HCT116 (cell line): ENCODE measurements around the gene CYB5B. TPM values are rescaled to one million over a fixed set of nuclear protein-coding genes. Genes with fewer than 3 reads are reported as not detected.
A peak's percentile ranks its signal among the peaks of the same experiment; 100 is the strongest.

Experiments
- ATAC-seq: fragments of 200-7000 bp; cut with Tn5 transposase; 2 replicates; pipeline ENCODE4 v1.9.1; 2020; ENCODE audit warnings: mild to moderate bottlenecking, moderate library complexity
- BruUV-seq: library from RNA; stranded (reverse); fragments of 400-500 nt; replicated peaks from 2 replicates; lab custom pipeline; 2021; lab: Mats Ljungman, UMichigan
- CTCF ChIA-PET: fragments of 300-600 bp; sonication (Branson Sonifier 250); formaldehyde crosslinking; loops from one replicate; lab custom pipeline; 2021; ENCODE audit warnings: antibody characterized with exemption; lab: Charles Lee
- POLR2A ChIA-PET: fragments of 300-600, 350-600 bp; sonication (Branson Sonifier 250); formaldehyde crosslinking; loops from one replicate; lab custom pipeline; 2021; ENCODE audit warnings: antibody characterized with exemption; lab: Charles Lee
- RAD21 ChIA-PET, 2 experiments: fragments of 300-600 bp; sonication (Branson Sonifier 250); formaldehyde crosslinking; loops; one replicate each; lab custom pipeline; 2023; ENCODE audit warnings: low total read pairs in 2 of 2; ENCODE audit not compliant: uncharacterized antibody in 2 of 2, unreplicated experiment in 2 of 2, low non-redundant PET in 1 of 2; lab: Charles Lee
- DNase-seq: peaks from one replicate; pipeline ENCODE4 v3.0.0-alpha.2; 2010; ENCODE audit warnings: low read depth, low spot score
- H2AFZ ChIP-seq: fragments of 200-600 bp; shearing (Covaris generic), sonication (generic); 2 replicates; pipeline ENCODE4 v1.6.1; 2017; ENCODE audit warnings: low read depth, mixed run types, mixed read lengths, antibody characterized with exemption, low read length; ENCODE audit not compliant: poor library complexity, severe bottlenecking
- H3K27ac ChIP-seq: 2 replicates; pipeline ENCODE4 v1.5.1; 2012; ENCODE audit warnings: low read depth, low read length
- H3K27me3 ChIP-seq: fragments of 200-600 bp; sonication (generic); 2 replicates; pipeline ENCODE4 v1.6.1; 2016; ENCODE audit warnings: mixed run types, low read length, mixed read lengths; ENCODE audit not compliant: insufficient read depth
- H3K36me3 ChIP-seq, 2 experiments: fragments of 200-500 bp in 1 of 2; fragments of 200-600 bp in 1 of 2; sonication (Bioruptor generic) in 1 of 2; sonication (generic) in 1 of 2; 2 replicates each; pipeline versions ENCODE4 v1.5.1 to v1.6.1; 2014 to 2016; ENCODE audit warnings: low read length in 2 of 2, inconsistent platforms in 1 of 2, mixed read lengths in 1 of 2, mixed run types in 1 of 2; ENCODE audit not compliant: insufficient read depth in 2 of 2, control insufficient read depth in 1 of 2
- H3K4me1 ChIP-seq, 2 experiments: fragments of 200-600 bp in 1 of 2; sonication (generic) in 1 of 2; 2 replicates each; pipeline versions ENCODE4 v1.5.1 to v1.6.1; 2012 to 2017; ENCODE audit warnings: low read length in 2 of 2, inconsistent platforms in 1 of 2, mild to moderate bottlenecking in 1 of 2, mixed read lengths in 1 of 2, mixed run types in 1 of 2, moderate library complexity in 1 of 2; ENCODE audit not compliant: insufficient read depth in 2 of 2, control insufficient read depth in 1 of 2
- H3K4me2 ChIP-seq: fragments of 200-600 bp; sonication (generic); 2 replicates; pipeline ENCODE4 v1.6.1; 2017; ENCODE audit warnings: mixed run types, low read length, mixed read lengths
- H3K4me3 ChIP-seq, 2 experiments: fragments of 200-600 bp in 1 of 2; sonication (generic) in 1 of 2; replicated peaks in 1 of 2; 2 replicates each; pipeline ENCODE4 v1.5.1; 2011 to 2016; ENCODE audit warnings: low read length in 2 of 2, control low read depth in 1 of 2, low read depth in 1 of 2, mild to moderate bottlenecking in 1 of 2, mixed read lengths in 1 of 2, mixed run types in 1 of 2
- H3K79me2 ChIP-seq: fragments of 200-600 bp; sonication (generic); 2 replicates; pipeline ENCODE4 v1.6.1; 2017; ENCODE audit warnings: mild to moderate bottlenecking, mixed run types, low read length, moderate library complexity, mixed read lengths; ENCODE audit not compliant: insufficient read depth
- H3K9ac ChIP-seq: fragments of 200-600 bp; sonication (generic); 2 replicates; pipeline ENCODE4 v1.6.1; 2016; ENCODE audit warnings: low read length, mixed read lengths
- H3K9me2 ChIP-seq: fragments of 200-600 bp; sonication (generic), shearing (Covaris generic); 2 replicates; pipeline ENCODE4 v1.6.1; 2017; ENCODE audit warnings: mixed run types, mild to moderate bottlenecking, moderate library complexity; ENCODE audit not compliant: insufficient read depth
- H3K9me3 ChIP-seq, 2 experiments: fragments of 200-500 bp in 1 of 2; fragments of 200-600 bp in 1 of 2; sonication (Bioruptor generic) in 1 of 2; sonication (generic) in 1 of 2; 2 replicates each; pipeline ENCODE4 v1.6.1; 2014 to 2017; ENCODE audit warnings: low read length in 2 of 2, mixed read lengths in 2 of 2, inconsistent platforms in 1 of 2, low read depth in 1 of 2, mild to moderate bottlenecking in 1 of 2, mixed run types in 1 of 2, moderate library complexity in 1 of 2; ENCODE audit not compliant: control insufficient read depth in 1 of 2, insufficient read depth in 1 of 2
- H4K20me1 ChIP-seq: fragments of 200-600 bp; sonication (generic), shearing (Covaris generic); 2 replicates; pipeline ENCODE4 v1.6.1; 2017; ENCODE audit warnings: mixed run types, mild to moderate bottlenecking, moderate library complexity; ENCODE audit not compliant: insufficient read depth
- ATF3 ChIP-seq: IDR thresholded peaks from 2 replicates; pipeline ENCODE4 v1.6.1; 2012
- CEBPB ChIP-seq: IDR thresholded peaks from 2 replicates; pipeline ENCODE4 v1.6.1; 2012; ENCODE audit warnings: low read depth
- CTCF ChIP-seq, 3 experiments: fragments of 200-600 bp in 1 of 3; sonication (generic) in 1 of 3; IDR thresholded peaks in 2 of 3; conservative IDR thresholded peaks in 1 of 3; 2 replicates each; pipeline ENCODE4 v1.5.1; 2012 to 2017; ENCODE audit warnings: low read depth in 2 of 3, low read length in 2 of 3, antibody characterized with exemption in 1 of 3, borderline replicate concordance in 1 of 3, control low read depth in 1 of 3, mild to moderate bottlenecking in 1 of 3, mixed read lengths in 1 of 3, mixed run types in 1 of 3, moderate library complexity in 1 of 3; ENCODE audit not compliant: insufficient read depth in 1 of 3
- EGR1 ChIP-seq: IDR thresholded peaks from 2 replicates; pipeline ENCODE4 v1.6.1; 2012; ENCODE audit warnings: low read depth
- ELF1 ChIP-seq: IDR thresholded peaks from 2 replicates; pipeline ENCODE4 v1.6.1; 2012; ENCODE audit warnings: low read depth, borderline replicate concordance
- EZH2 ChIP-seq: fragments of 200-600 bp; sonication (generic); IDR thresholded peaks from 2 replicates; pipeline ENCODE4 v1.6.1; 2017; ENCODE audit warnings: antibody characterized with exemption, mixed run types
- FOSL1 ChIP-seq: IDR thresholded peaks from 2 replicates; pipeline ENCODE4 v1.6.1; 2012; ENCODE audit warnings: low read depth
- JUND ChIP-seq: IDR thresholded peaks from 2 replicates; pipeline ENCODE4 v1.6.1; 2012
- MAX ChIP-seq: IDR thresholded peaks from 2 replicates; pipeline ENCODE4 v1.6.1; 2012
- POLR2A ChIP-seq: IDR thresholded peaks from 2 replicates; pipeline ENCODE4 v1.7.0; 2011; ENCODE audit warnings: borderline replicate concordance; ENCODE audit not compliant: insufficient read depth, insufficient read length; ENCODE audit errors: extremely low read depth
- POLR2AphosphoS5 ChIP-seq: IDR thresholded peaks from 2 replicates; pipeline ENCODE4 v1.6.1; 2011; ENCODE audit warnings: mild to moderate bottlenecking, low read depth, low read length, moderate library complexity
- REST ChIP-seq: IDR thresholded peaks from 2 replicates; pipeline ENCODE4 v1.6.1; 2012; ENCODE audit warnings: low read depth
- SP1 ChIP-seq: IDR thresholded peaks from 2 replicates; pipeline ENCODE4 v1.6.1; 2012; ENCODE audit warnings: low read depth
- TCF7L2 ChIP-seq: IDR thresholded peaks from 2 replicates; pipeline ENCODE4 v1.7.0; 2011; ENCODE audit warnings: borderline replicate concordance, inconsistent platforms; ENCODE audit not compliant: insufficient read depth, insufficient read length; ENCODE audit errors: extremely low read depth
- ZBTB33 ChIP-seq: IDR thresholded peaks from 2 replicates; pipeline ENCODE4 v1.6.1; 2011; ENCODE audit warnings: mild to moderate bottlenecking, low read length, moderate library complexity; ENCODE audit not compliant: insufficient replicate concordance; ENCODE audit errors: extremely low read depth
- ZFX ChIP-seq: fragments of 450-650 bp; IDR thresholded peaks from 2 replicates; pipeline ENCODE4 v1.6.1; 2017
- ZNF274 ChIP-seq: fragments of 200-500 bp; sonication (Bioruptor generic); IDR thresholded peaks from 2 replicates; pipeline ENCODE4 v1.6.1; 2014; ENCODE audit warnings: mild to moderate bottlenecking, low read depth, low read length, inconsistent platforms
- intact Hi-C: fragments of 100-400 bp; cut with micrococcal nuclease; formaldehyde crosslinking; loops from 2 replicates; pipeline ENCODE4 v1.10.0; 2022
- total RNA-seq: library from RNA; stranded (reverse); gene quantifications from one replicate; pipeline ENCODE4 v1.2.1, GENCODE V29; 2021; ENCODE audit not compliant: unreplicated experiment

The CYB5B gene
- total RNA-seq, 1 experiment from 2014 or later, result 689 TPM

GRCh38 chr16:69405326-69405725, 19.1 kb upstream of the CYB5B start:
- POLR2A ChIA-PET, result interaction anchor here (0.6 to 3.7 kb wide), 14 partner anchors 9 to 203 kb away, joined by 3 to 22 read pairs (median 4); partner anchors contain the start of genes CYB5B and TERF2
- no peak overlapping the region for H3K4me3 ChIP-seq
- TF ChIP-seq ZNF274 (no peak), REST (no peak), POLR2AphosphoS5 (no peak), SP1 (no peak), TCF7L2 (no peak), ATF3 (no peak), MAX (no peak), FOSL1 (no peak), CEBPB (no peak), JUND (no peak), ZFX (no peak), CTCF (IDR thresholded peaks at IDR 0.05 in 2 of 3, conservative IDR thresholded peaks at IDR 0.05 in 1 of 3; ENCODE audit: borderline replicate concordance in 1 of 3, insufficient read depth in 1 of 3, low read depth in 2 of 3, low read length in 2 of 3) (no peak), EZH2 (no peak), ELF1 (no peak), POLR2A (no peak), ZBTB33 (no peak), EGR1 (no peak)
- TF ChIP-seq, all 23 proteins: peak for 0
- H3K79me2 ChIP-seq, result peaks cover 7% of the 10 kb centered on the region; the same call in 1 of the 2 replicates
- H3K9ac ChIP-seq, result peak overlapping the region; percentile 67
- ChIA-PET CTCF (interaction anchor here (1.2 to 2.8 kb wide), 2 partner anchors 9 to 13 kb away, joined by 4 to 19 read pairs; no protein-coding TSS in a partner anchor), RAD21 (no interaction called here)
- H2AFZ ChIP-seq, result no peak overlapping the region
- no peaks in the 10 kb centered on the region for H3K9me3 ChIP-seq
- peaks cover 79 to 99% of the 10 kb centered on the region in 2 experiments for H3K4me1 ChIP-seq
- H3K27me3 ChIP-seq, result no peaks in the 10 kb centered on the region
- ATAC-seq (no peak), DNase-seq (no peak)
- intact Hi-C loops, result loop anchor here (5.0 kb wide), 1 partner anchor 127 kb away; no protein-coding TSS in a partner anchor
- no TSS peak for BruUV-seq
- H3K9me2 ChIP-seq, result no peaks in the 10 kb centered on the region
- H3K4me2 ChIP-seq, result peak overlapping the region; percentile 54
- H4K20me1 ChIP-seq, result no peaks in the 10 kb centered on the region
- H3K27ac ChIP-seq, result peak overlapping the region; percentile 99
- no peaks in the 10 kb centered on the region for H3K36me3 ChIP-seq
